Fibroblast of skin of left quadriceps (primary cell): ENCODE results near the gene CDIPT.
"Not testable (repeated sequence)": the region's sequence is repeated elsewhere in the genome, so short reads cannot be mapped to it uniquely, and the experiment has no call there.

Source experiments
- DNase-seq, 2 experiments: peaks; one replicate each; pipeline ENCODE4 v3.0.0-alpha.2; 2013; ENCODE audit warnings: low read depth in 2 of 2

CDIPT gene

GRCh38 chr16:29862884-29863668 lies at the start of gene CDIPT:
Gene CDIPT (minus strand): TSS chr16:29863226. CDS start chr16:29862857, 369 bp downstream.
- peak; percentile 94 to 95 for DNase-seq

GRCh38 chr16:29912087-29912486 lies 49.1 kb upstream of the CDIPT start:
- DNase-seq, result no peak

- DNase-seq, result no peak
These were observed 48.6 kb upstream of the CDIPT start for GRCh38 chr16:29911676-29912010.

GRCh38 chr16:29910819-29911675 lies 48.0 kb upstream of the CDIPT start:
- no peak for DNase-seq

GRCh38 chr16:29909851-29910250 lies 46.8 kb upstream of the CDIPT start:
- not testable (repeated sequence) for DNase-seq

- DNase-seq, result peak; percentile 21 to 24
These were observed 46.4 kb upstream of the CDIPT start for GRCh38 chr16:29909391-29909790.

GRCh38 chr16:29908719-29909220 lies 45.7 kb upstream of the CDIPT start:
- no peak for DNase-seq

GRCh38 chr16:29907973-29908372 lies 44.9 kb upstream of the CDIPT start:
- DNase-seq, result no peak

- DNase-seq, result no peak
These were observed 43.7 kb upstream of the CDIPT start for GRCh38 chr16:29906520-29907244.

- DNase-seq, result no peak
These were observed 42.6 kb upstream of the CDIPT start for GRCh38 chr16:29905668-29906067.

GRCh38 chr16:29904947-29905346 lies 41.9 kb upstream of the CDIPT start:
- DNase-seq, result no peak

- DNase-seq, result no peak
These were observed 40.6 kb upstream of the CDIPT start for GRCh38 chr16:29903590-29903989.

GRCh38 chr16:29901607-29901945 lies 38.5 kb upstream of the CDIPT start:
- no peak for DNase-seq

GRCh38 chr16:29900888-29901606 lies 38.0 kb upstream of the CDIPT start:
- no peak for DNase-seq

GRCh38 chr16:29900102-29900887 lies 37.3 kb upstream of the CDIPT start, which contains the start of gene ASPHD1:
Gene ASPHD1 (plus strand): TSS chr16:29900488. CDS start chr16:29900972, 484 bp downstream.
- peak; percentile 14 to 38 for DNase-seq

GRCh38 chr16:29899516-29900101 lies 36.6 kb upstream of the CDIPT start, which contains the start of gene SEZ6L2:
Gene SEZ6L2 (minus strand): TSS chr16:29899550. CDS start chr16:29899019, 531 bp downstream.
- peak; percentile 54 for DNase-seq

GRCh38 chr16:29898804-29899515 lies 35.9 kb upstream of the CDIPT start:
- no peak for DNase-seq

- no peak for DNase-seq
These were observed 35.2 kb upstream of the CDIPT start for GRCh38 chr16:29898135-29898803.

GRCh38 chr16:29897333-29897732 lies 34.3 kb upstream of the CDIPT start:
- DNase-seq, result no peak
